H1 (cell line): Measurements from ENCODE around the gene OR10G3. TPM values are rescaled to one million over a fixed set of nuclear protein-coding genes. Genes with fewer than 3 reads are reported as not detected.
"Not testable (repeated sequence)": the region's sequence is repeated elsewhere in the genome, so short reads cannot be mapped to it uniquely, and the experiment has no call there.

Experiments used
- CTCF ChIA-PET: fragments of 300-600 bp; sonication (Branson Sonifier 250); formaldehyde crosslinking; loops from one replicate; lab custom pipeline; 2021; ENCODE audit not compliant: partially characterized antibody; lab: Charles Lee
- POLR2A ChIA-PET: fragments of 300-600 bp; sonication (Branson Sonifier 250); formaldehyde crosslinking; loops from one replicate; lab custom pipeline; 2021; ENCODE audit warnings: inconsistent platforms; ENCODE audit not compliant: partially characterized antibody; lab: Charles Lee
- DNase-seq, 2 experiments: peaks; one replicate each; pipeline versions ENCODE4 v3.0.0 to v3.0.0-alpha.2; 2010 to 2022; ENCODE audit warnings: low spot score in 2 of 2, low read depth in 1 of 2, mixed read lengths in 1 of 2
- FAIRE-seq: peaks from 2 replicates; lab custom pipeline; 2011; peaks lifted over from hg19 to GRCh38; lab: Jason Lieb, UNC
- H2AFZ ChIP-seq: 2 replicates; pipeline ENCODE4 v1.8.1; 2012; ENCODE audit warnings: low read length, inconsistent platforms
- H2AK5ac ChIP-seq: 2 replicates; pipeline ENCODE4 v1.6.1; 2013; ENCODE audit warnings: low read depth, low read length
- H2BK120ac ChIP-seq: replicated peaks from 2 replicates; pipeline ENCODE3; 2013; ENCODE audit warnings: low read depth, low read length, inconsistent platforms
- H2BK12ac ChIP-seq: 2 replicates; pipeline ENCODE4 v1.6.1; 2013; ENCODE audit warnings: low read depth, low read length
- H2BK15ac ChIP-seq: 2 replicates; pipeline ENCODE4 v1.6.1; 2013; ENCODE audit warnings: low read length
- H2BK20ac ChIP-seq: 2 replicates; pipeline ENCODE4 v1.6.1; 2013; ENCODE audit warnings: low read length
- H2BK5ac ChIP-seq: 2 replicates; pipeline ENCODE4 v1.6.1; 2013; ENCODE audit warnings: low read depth, low read length
- H3K14ac ChIP-seq: 2 replicates; pipeline ENCODE4 v1.6.1; 2013; ENCODE audit warnings: inconsistent platforms; ENCODE audit not compliant: insufficient read length
- H3K18ac ChIP-seq: 2 replicates; pipeline ENCODE4 v1.6.1; 2013; ENCODE audit warnings: low read length; ENCODE audit errors: extremely low read depth
- H3K23ac ChIP-seq: 2 replicates; pipeline ENCODE4 v1.6.1; 2013; ENCODE audit warnings: inconsistent platforms; ENCODE audit not compliant: insufficient read length
- H3K23me2 ChIP-seq: 2 replicates; pipeline ENCODE4 v1.6.1; 2013; ENCODE audit warnings: low read depth, low read length
- H3K27ac ChIP-seq: 2 replicates; pipeline ENCODE4 v1.6.1; 2011; ENCODE audit warnings: low read depth, low read length, inconsistent platforms
- H3K27me3 ChIP-seq, 4 experiments: replicated peaks in 1 of 4; 1 replicate in 1 of 4; 2 replicates in 3 of 4; pipeline versions ENCODE4 v1.6.1 to v1.8.1; 2011 to 2013; ENCODE audit warnings: low read length in 3 of 4, mild to moderate bottlenecking in 3 of 4, inconsistent platforms in 2 of 4, mixed read lengths in 2 of 4, moderate library complexity in 1 of 4; ENCODE audit not compliant: control insufficient read depth in 3 of 4, insufficient read depth in 3 of 4; ENCODE audit errors: extremely low read depth in 1 of 4
- H3K36me3 ChIP-seq, 4 experiments: 2 replicates each; pipeline versions ENCODE4 v1.6.1 to v1.8.1; 2011 to 2013; ENCODE audit warnings: mild to moderate bottlenecking in 4 of 4, low read length in 3 of 4, moderate library complexity in 2 of 4, control low read depth in 1 of 4, inconsistent platforms in 1 of 4; ENCODE audit not compliant: insufficient read depth in 4 of 4, control insufficient read depth in 2 of 4
- H3K4ac ChIP-seq: replicated peaks from 2 replicates; pipeline ENCODE3; 2013; ENCODE audit warnings: low read length, low read depth, mixed read lengths, inconsistent platforms; ENCODE audit not compliant: insufficient read length
- H3K4me1 ChIP-seq, 4 experiments: replicated peaks in 1 of 4; 1 replicate in 1 of 4; 2 replicates in 3 of 4; pipeline versions ENCODE4 v1.6.1 to v1.8.1; 2011 to 2013; ENCODE audit warnings: low read length in 3 of 4, inconsistent platforms in 2 of 4, mixed read lengths in 1 of 4; ENCODE audit not compliant: insufficient read depth in 4 of 4, control insufficient read depth in 3 of 4
- H3K4me2 ChIP-seq, 2 experiments: 2 replicates each; pipeline versions ENCODE4 v1.6.1 to v1.8.1; 2011 to 2013; ENCODE audit warnings: low read depth in 2 of 2, low read length in 2 of 2, control low read depth in 1 of 2, inconsistent platforms in 1 of 2, mild to moderate bottlenecking in 1 of 2; ENCODE audit not compliant: insufficient read depth in 1 of 2
- H3K4me3 ChIP-seq, 4 experiments: fragments of 200-600, 300-600 bp in 1 of 4; sonication (generic), shearing (Covaris generic), sonication (Bioruptor Twin) in 1 of 4; 2 replicates each; pipeline versions ENCODE4 v1.5.1 to v1.8.1; 2011 to 2016; ENCODE audit warnings: low read length in 4 of 4, low read depth in 3 of 4, control low read depth in 2 of 4, inconsistent platforms in 2 of 4, mild to moderate bottlenecking in 2 of 4, mixed read lengths in 1 of 4, moderate library complexity in 1 of 4; ENCODE audit not compliant: insufficient read depth in 2 of 4; ENCODE audit errors: extremely low read depth in 1 of 4
- H3K56ac ChIP-seq: replicated peaks from 2 replicates; pipeline ENCODE3; 2013; ENCODE audit warnings: low read depth, mild to moderate bottlenecking, mixed read lengths, low read length, inconsistent platforms; ENCODE audit not compliant: insufficient read length
- H3K79me1 ChIP-seq: 2 replicates; pipeline ENCODE4 v1.6.1; 2013; ENCODE audit warnings: low read depth, low read length, control low read depth
- H3K79me2 ChIP-seq, 2 experiments: 2 replicates each; pipeline versions ENCODE4 v1.6.1 to v1.8.1; 2012 to 2013; ENCODE audit warnings: low read length in 2 of 2, mild to moderate bottlenecking in 2 of 2, inconsistent platforms in 1 of 2; ENCODE audit not compliant: insufficient read depth in 2 of 2, control insufficient read depth in 1 of 2
- H3K9ac ChIP-seq, 4 experiments: replicated peaks in 1 of 4; 1 replicate in 1 of 4; 2 replicates in 3 of 4; pipeline versions ENCODE4 v1.6.1 to v1.8.1; 2011 to 2013; ENCODE audit warnings: low read depth in 3 of 4, low read length in 3 of 4, control low read depth in 2 of 4, mild to moderate bottlenecking in 2 of 4, moderate library complexity in 2 of 4, inconsistent platforms in 1 of 4; ENCODE audit errors: extremely low read depth in 1 of 4
- H3K9me3 ChIP-seq, 2 experiments: 2 replicates each; pipeline versions ENCODE4 v1.6.1 to v1.8.1; 2012 to 2013; ENCODE audit warnings: mild to moderate bottlenecking in 2 of 2, moderate library complexity in 2 of 2, control low read depth in 1 of 2, inconsistent platforms in 1 of 2, low read depth in 1 of 2, low read length in 1 of 2, mixed read lengths in 1 of 2; ENCODE audit not compliant: insufficient read depth in 2 of 2
- H4K20me1 ChIP-seq, 2 experiments: replicated peaks in 1 of 2; 2 replicates each; pipeline versions ENCODE3 to v1.8.1; 2011 to 2013; ENCODE audit warnings: inconsistent platforms in 2 of 2, low read length in 2 of 2, mild to moderate bottlenecking in 1 of 2; ENCODE audit not compliant: insufficient read depth in 2 of 2, control insufficient read depth in 1 of 2
- H4K5ac ChIP-seq: 2 replicates; pipeline ENCODE4 v1.6.1; 2013; ENCODE audit warnings: low read length, low read depth, mixed read lengths, inconsistent platforms; ENCODE audit not compliant: insufficient read length
- H4K8ac ChIP-seq: 2 replicates; pipeline ENCODE4 v1.8.0; 2013; ENCODE audit warnings: mild to moderate bottlenecking, moderate library complexity, low read length, inconsistent platforms; ENCODE audit not compliant: insufficient read depth; ENCODE audit errors: extremely low read depth
- H4K91ac ChIP-seq: replicated peaks from 2 replicates; pipeline ENCODE3; 2013; ENCODE audit warnings: low read length, mixed read lengths, inconsistent platforms; ENCODE audit not compliant: insufficient read length
- CEBPB ChIP-seq: IDR thresholded peaks from 2 replicates; pipeline ENCODE4 v1.6.1; 2012; ENCODE audit warnings: low read depth, low read length
- WGBS, 2 experiments: shearing (Covaris generic) in 1 of 2; methylation state at CpG; one replicate each; pipeline versions ENCODE4 v1.1.6 to v1.1.7; 2013 to 2015; ENCODE audit warnings: low lambda C conversion rate in 2 of 2, mixed read lengths in 2 of 2, inconsistent platforms in 1 of 2, low coverage in 1 of 2, missing lambda C conversion rate in 1 of 2; ENCODE audit not compliant: insufficient replicate concordance in 2 of 2, insufficient coverage in 1 of 2, insufficient read length in 1 of 2; ENCODE audit errors: extremely low coverage in 1 of 2, missing lambda C conversion rate in 1 of 2; 5-methylcytosine and 5-hydroxymethylcytosine counted together
- polyA plus RNA-seq, 7 experiments: library from polyadenylated mRNA; depleted of rRNA in 3 of 7; stranded (reverse) in 5 of 7; unstranded in 2 of 7; fragments of >200 nt in 5 of 7; fragments of 200-250 nt in 2 of 7; gene quantifications; 1 replicate in 5 of 7; 2 replicates in 1 of 7; 4 replicates in 1 of 7; pipeline versions ENCODE4 v1.2.1 to v1.2.3, GENCODE V29; 2011 to 2013; ENCODE audit warnings: missing spikeins in 2 of 7, mixed read lengths in 2 of 7
- total RNA-seq: library from RNA; stranded (reverse); fragmentation: NEBNext Ultra II Directional; extraction: Animal tissue kit (Norgen Biotek cat#: 25700); gene quantifications from 2 replicates; pipeline ENCODE4 v1.2.1, GENCODE V29; 2021

Gene OR10G3
- total and polyA plus RNA-seq, 2 of the 8 experiments (the other 6 are each of a cell fraction or from before 2014, with no cell fraction given), result not detected

DNA sequence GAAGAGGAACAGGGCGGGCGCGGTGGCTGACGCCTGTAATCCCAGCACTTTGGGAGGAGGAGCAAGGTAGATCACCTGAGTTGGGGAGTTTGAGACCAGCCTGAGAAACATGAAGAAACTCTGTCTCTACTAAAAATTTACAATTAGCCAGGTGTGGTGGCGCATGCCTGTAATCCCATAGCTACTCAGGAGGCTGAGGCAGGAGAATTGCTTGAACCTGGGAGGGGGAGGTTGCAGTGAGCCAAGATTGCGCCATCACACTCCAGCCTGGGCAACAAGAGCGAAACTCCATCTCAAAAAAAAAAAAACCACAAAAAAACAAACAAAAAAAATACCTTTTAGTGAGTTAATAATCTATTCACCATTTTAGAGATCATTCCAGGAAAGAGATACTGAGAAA, 35.3 kb downstream of the OR10G3 start:
- H2BK12ac ChIP-seq, result 0 out of 2 replicates have a peak overlapping the region, but pooled peaks have one; percentile 6
- not testable (repeated sequence) for H3K27ac ChIP-seq, H2AK5ac ChIP-seq, H3K79me2 ChIP-seq, H2BK120ac ChIP-seq, H4K5ac ChIP-seq, H4K20me1 ChIP-seq
- H2BK20ac ChIP-seq, result peak overlapping the region; percentile 90; the same call in 1 of the 2 replicates
- peak overlapping the region; percentile 25 for H3K18ac ChIP-seq
- H2BK5ac ChIP-seq, result 0 out of 2 replicates have a peak overlapping the region, but pooled peaks have one; percentile 20
- TF ChIP-seq CEBPB, result peak; percentile 59
- TF ChIP-seq, all 59 proteins: peak for 1; not testable (repeated sequence) for 58
- H2BK15ac ChIP-seq, H3K14ac ChIP-seq, H3K27me3 ChIP-seq, DNase-seq, H2AFZ ChIP-seq, FAIRE-seq, H3K23ac ChIP-seq, H3K36me3 ChIP-seq, H3K56ac ChIP-seq, H3K4me2 ChIP-seq, H3K4me3 ChIP-seq, H3K79me1 ChIP-seq, H4K91ac ChIP-seq, CTCF ChIA-PET, H3K9me3 ChIP-seq, H3K23me2 ChIP-seq, H3K4ac ChIP-seq, H4K8ac ChIP-seq, H3K9ac ChIP-seq: not testable (repeated sequence)
- POLR2A ChIA-PET, result interaction anchor here (0.7 to 32.5 kb wide), 2 partner anchors 16 to 26 kb away, joined by 3 to 769 read pairs; partner anchors contain the start of genes METTL3 and SALL2
- H3K4me1 ChIP-seq, result peaks cover 0 to 11% (median 4%) of the 10 kb centered on the region in 4 experiments; a peak in 5 of 7 replicates
- WGBS, 2 experiments, result 81% methylated on average over 7 of the region's 7 CpGs; no CpG with 5 or more reads in 1 of the 2 experiments
